ENCODE results near the gene MKLN1. TPM values are rescaled to one million over a fixed set of nuclear protein-coding genes. Genes with fewer than 3 reads are reported as not detected.
"Not testable (repeated sequence)": the region's sequence is repeated elsewhere in the genome, so short reads cannot be mapped to it uniquely, and the experiment has no call there.

The MKLN1 gene
- total and polyA plus RNA-seq, 4 experiments from 2014 or later, result 18.1 to 61.0 (median 45.4) TPM

- POLR2A ChIA-PET (ENCODE audit: partially characterized antibody), result interaction anchor here (0.9 to 4.3 kb wide), 12 partner anchors 8 to 286 kb away, joined by 3 to 84 read pairs (median 4); no protein-coding TSS in a partner anchor
- no peak for DNase-seq
Observed at GRCh38 chr7:131328377-131329175, 900 bp downstream of the MKLN1 start.

GRCh38 chr7:131329176-131329570, 1.5 kb downstream of the MKLN1 start:
- peaks cover 60% of the 10 kb centered on the region for H3K4me1 ChIP-seq (ENCODE audit: insufficient read depth, low read length)
- ChIA-PET CTCF (ENCODE audit: partially characterized antibody) (interaction anchor here (1.4 kb wide), 1 partner anchor 261 kb away, joined by 3 read pairs; no protein-coding TSS in a partner anchor), POLR2A (ENCODE audit: partially characterized antibody) (interaction anchor here (0.9 to 4.3 kb wide), 2 partner anchors 141 to 222 kb away, joined by 3 to 84 read pairs; no protein-coding TSS in a partner anchor)
- intact Hi-C loops (cut with micrococcal nuclease), result no loop called here
- Mint-ChIP-seq H3K9me3 (no peaks in the 10 kb centered on the region), H3K4me3 (peak overlapping the region; percentile 50 to 99 (median 94)), H3K36me3 (peaks cover 10 to 16% of the 10 kb centered on the region in 2 donors), H3K27me3 (no peaks in the 10 kb centered on the region), H3K4me1 (peaks cover 43 to 83% (median 64%) of the 10 kb centered on the region in 4 donors), H3K27ac (peak overlapping the region in 6 of 7 donors; percentile 12 to 99 (median 95))
- H3K36me3 ChIP-seq (ENCODE audit: insufficient read depth, low read length), result no peaks in the 10 kb centered on the region
- H3K27me3 ChIP-seq (ENCODE audit: insufficient read depth, low read length), result no peaks in the 10 kb centered on the region
- H3K27ac ChIP-seq (ENCODE audit: low read depth, low read length), result peak overlapping the region; percentile 95
- H3K4me3 ChIP-seq (ENCODE audit: low read length in 2 of 2), result peak overlapping the region; percentile 57 to 93
- no peak for DNase-seq
- H3K9me3 ChIP-seq (ENCODE audit: control insufficient read depth in 1 of 2, low read length in 2 of 2), result no peaks in the 10 kb centered on the region

More at GRCh38 chr7:131328377-131329175, 900 bp downstream of the MKLN1 start:
- CTCF ChIA-PET (ENCODE audit: partially characterized antibody), result interaction anchor here (0.8 to 2.1 kb wide), 4 partner anchors 48 to 232 kb away, joined by 3 to 5 read pairs (median 3); no protein-coding TSS in a partner anchor
- peaks cover 4 to 16% of the 10 kb centered on the region in 2 donors for H3K36me3 Mint-ChIP-seq
- intact Hi-C loops (cut with micrococcal nuclease), result no loop called here
- H3K9me3 Mint-ChIP-seq, result no peaks in the 10 kb centered on the region
- peak overlapping the region; percentile 94 to 99 (median 96) for H3K27ac Mint-ChIP-seq
- H3K27me3 ChIP-seq (ENCODE audit: insufficient read depth, low read length), result no peaks in the 10 kb centered on the region
- peak overlapping the region; percentile 57 to 93 for H3K4me3 ChIP-seq (ENCODE audit: low read length in 2 of 2)
- H3K36me3 ChIP-seq (ENCODE audit: insufficient read depth, low read length), result no peaks in the 10 kb centered on the region
- H3K9me3 ChIP-seq (ENCODE audit: control insufficient read depth in 1 of 2, low read length in 2 of 2), result no peaks in the 10 kb centered on the region
- H3K4me1 ChIP-seq (ENCODE audit: insufficient read depth, low read length), result peaks cover 63% of the 10 kb centered on the region
- H3K27me3 Mint-ChIP-seq, result no peaks in the 10 kb centered on the region
- H3K27ac ChIP-seq (ENCODE audit: low read depth, low read length), result peak overlapping the region; percentile 95
- H3K4me3 Mint-ChIP-seq, result peak overlapping the region; percentile 90 to 99 (median 96)
- peaks cover 45 to 83% (median 63%) of the 10 kb centered on the region in 4 donors for H3K4me1 Mint-ChIP-seq

- no peak for DNase-seq
- Mint-ChIP-seq H3K4me1 (peaks cover 35 to 72% (median 58%) of the 10 kb centered on the region in 4 donors), H3K9me3 (peaks cover 0 to 3% (median 0%) of the 10 kb centered on the region in 8 donors), H3K27ac (peak overlapping the region in 6 of 7 donors; percentile 49 to 99 (median 66)), H3K36me3 (peaks cover 16 to 18% of the 10 kb centered on the region in 2 donors), H3K4me3 (peak overlapping the region; percentile 7 to 99 (median 94)), H3K27me3 (no peaks in the 10 kb centered on the region)
- peaks cover 52% of the 10 kb centered on the region for H3K4me1 ChIP-seq (ENCODE audit: insufficient read depth, low read length)
- CTCF ChIA-PET (ENCODE audit: partially characterized antibody), result interaction anchor here (1.0 to 1.4 kb wide), 2 partner anchors 262 to 348 kb away, joined by 3 read pairs; no protein-coding TSS in a partner anchor
- POLR2A ChIA-PET (ENCODE audit: partially characterized antibody), result no interaction called here
- intact Hi-C loops (cut with micrococcal nuclease), result no loop called here
- no peaks in the 10 kb centered on the region for H3K27me3 ChIP-seq (ENCODE audit: insufficient read depth, low read length)
- H3K9me3 ChIP-seq (ENCODE audit: control insufficient read depth in 1 of 2, low read length in 2 of 2), result no peaks in the 10 kb centered on the region
- H3K36me3 ChIP-seq (ENCODE audit: insufficient read depth, low read length), result no peaks in the 10 kb centered on the region
- no peak overlapping the region for H3K4me3 ChIP-seq (ENCODE audit: low read length in 2 of 2)
- H3K27ac ChIP-seq (ENCODE audit: low read depth, low read length), result no peak overlapping the region
Observed at GRCh38 chr7:131330299-131330698, 2.6 kb downstream of the MKLN1 start.

- H3K9me3 ChIP-seq (ENCODE audit: control insufficient read depth in 1 of 2, low read length in 2 of 2), result no peaks in the 10 kb centered on the region
- Mint-ChIP-seq H3K27ac (no peak overlapping the region), H3K4me3 (peak overlapping the region in 1 of 8 donors; percentile 70), H3K27me3 (no peaks in the 10 kb centered on the region), H3K4me1 (peaks cover 30 to 62% (median 52%) of the 10 kb centered on the region in 4 donors), H3K9me3 (peaks cover 2 to 14% (median 10%) of the 10 kb centered on the region in 8 donors), H3K36me3 (peaks cover 27 to 30% of the 10 kb centered on the region in 2 donors)
- intact Hi-C loops (cut with micrococcal nuclease), result no loop called here
- H3K27me3 ChIP-seq (ENCODE audit: insufficient read depth, low read length), result no peaks in the 10 kb centered on the region
- H3K27ac ChIP-seq (ENCODE audit: low read depth, low read length), result no peak overlapping the region
- no peak for DNase-seq
- POLR2A ChIA-PET (ENCODE audit: partially characterized antibody), result no interaction called here
- H3K4me1 ChIP-seq (ENCODE audit: insufficient read depth, low read length), result peaks cover 38% of the 10 kb centered on the region
- CTCF ChIA-PET (ENCODE audit: partially characterized antibody), result no interaction called here
- no peaks in the 10 kb centered on the region for H3K36me3 ChIP-seq (ENCODE audit: insufficient read depth, low read length)
- H3K4me3 ChIP-seq (ENCODE audit: low read length in 2 of 2), result no peak overlapping the region
Observed at GRCh38 chr7:131331806-131332205, 4.1 kb downstream of the MKLN1 start.

- peaks cover 27 to 53% (median 47%) of the 10 kb centered on the region in 4 donors for H3K4me1 Mint-ChIP-seq
- H3K27me3 ChIP-seq (ENCODE audit: insufficient read depth, low read length); DNase-seq; H3K27ac Mint-ChIP-seq; intact Hi-C loops (cut with micrococcal nuclease); H3K27ac ChIP-seq (ENCODE audit: low read depth, low read length); CTCF ChIA-PET (ENCODE audit: partially characterized antibody); H3K27me3 Mint-ChIP-seq; H3K4me3 Mint-ChIP-seq; H3K9me3 ChIP-seq (ENCODE audit: control insufficient read depth in 1 of 2, low read length in 2 of 2); H3K36me3 ChIP-seq (ENCODE audit: insufficient read depth, low read length); H3K4me3 ChIP-seq (ENCODE audit: low read length in 2 of 2): not testable (repeated sequence)
- peaks cover 2 to 21% (median 16%) of the 10 kb centered on the region in 8 donors for H3K9me3 Mint-ChIP-seq
- POLR2A ChIA-PET (ENCODE audit: partially characterized antibody), result interaction anchor here (0.6 kb wide), 1 partner anchor 85 kb away, joined by 3 read pairs; no protein-coding TSS in a partner anchor
- peaks cover 33% of the 10 kb centered on the region for H3K4me1 ChIP-seq (ENCODE audit: insufficient read depth, low read length)
- peaks cover 23 to 36% of the 10 kb centered on the region in 2 donors for H3K36me3 Mint-ChIP-seq
Observed at GRCh38 chr7:131332729-131333128, 5.1 kb downstream of the MKLN1 start.

- H3K27me3 Mint-ChIP-seq, result no peaks in the 10 kb centered on the region
- H3K4me1 ChIP-seq (ENCODE audit: insufficient read depth, low read length), result peaks cover 11% of the 10 kb centered on the region
- POLR2A ChIA-PET (ENCODE audit: partially characterized antibody), result interaction anchor here (1.3 kb wide), 1 partner anchor 8 kb away, joined by 9 read pairs; the partner anchor contains the start of gene MKLN1
- peaks cover 21 to 50% (median 37%) of the 10 kb centered on the region in 4 donors for H3K4me1 Mint-ChIP-seq
- no peak overlapping the region for H3K27ac ChIP-seq (ENCODE audit: low read depth, low read length)
- intact Hi-C loops (cut with micrococcal nuclease), result no loop called here
- H3K4me3 ChIP-seq (ENCODE audit: low read length in 2 of 2), result no peak overlapping the region
- DNase-seq, result no peak
- no peaks in the 10 kb centered on the region for H3K36me3 ChIP-seq (ENCODE audit: insufficient read depth, low read length)
- H3K27me3 ChIP-seq (ENCODE audit: insufficient read depth, low read length), result no peaks in the 10 kb centered on the region
- CTCF ChIA-PET (ENCODE audit: partially characterized antibody), result interaction anchor here (1.4 kb wide), 1 partner anchor 267 kb away, joined by 3 read pairs; no protein-coding TSS in a partner anchor
- peaks cover 21 to 52% of the 10 kb centered on the region in 2 donors for H3K36me3 Mint-ChIP-seq
- H3K4me3 Mint-ChIP-seq, result peak overlapping the region in 1 of 8 donors; percentile 14
- no peak overlapping the region for H3K27ac Mint-ChIP-seq
- H3K9me3 Mint-ChIP-seq, result peaks cover 2 to 26% (median 16%) of the 10 kb centered on the region in 8 donors
- no peaks in the 10 kb centered on the region for H3K9me3 ChIP-seq (ENCODE audit: control insufficient read depth in 1 of 2, low read length in 2 of 2)
Observed at GRCh38 chr7:131335639-131336381, 8.1 kb downstream of the MKLN1 start.
